ENCODE data around the gene SENP1.

SENP1 gene

DNA sequence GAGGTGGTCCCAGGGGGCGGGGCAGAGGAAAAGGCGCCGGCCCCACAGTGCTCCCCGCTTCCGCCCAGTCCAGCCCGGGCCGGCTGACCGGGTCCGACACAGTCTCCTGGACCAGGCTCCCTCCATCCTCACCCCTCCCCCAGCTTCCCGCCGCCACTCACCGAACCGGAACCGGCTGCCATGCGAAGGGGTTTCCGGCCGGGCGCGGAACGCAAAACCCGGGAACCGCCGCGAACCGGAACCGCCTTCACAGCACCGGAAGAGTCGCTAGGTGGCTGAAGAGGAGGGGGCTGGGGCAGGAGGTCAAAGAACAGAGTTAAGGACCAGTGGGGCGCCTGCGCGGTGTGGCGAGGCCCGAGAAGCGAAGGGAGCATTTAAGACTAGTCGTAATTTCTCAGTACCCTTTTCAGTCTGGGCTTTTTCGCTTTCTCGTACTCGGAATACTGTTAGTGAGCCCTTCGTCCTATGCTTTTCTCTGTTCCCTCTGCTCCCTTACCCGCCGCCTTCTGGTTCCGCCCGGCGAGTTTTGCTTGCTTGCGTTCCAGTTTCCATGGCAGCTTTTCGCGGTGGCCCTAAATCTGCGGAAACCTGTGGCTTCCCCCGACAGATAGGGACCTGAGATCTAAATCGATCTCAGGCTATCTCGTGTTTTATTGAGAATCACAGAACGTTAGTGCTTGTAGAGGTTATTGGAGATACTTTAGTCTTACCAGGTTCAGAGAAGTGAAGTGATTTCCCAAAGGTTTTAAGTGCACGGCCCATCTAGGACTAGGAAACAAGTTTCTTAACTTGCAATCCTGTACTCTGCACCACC, at the start of gene SENP1:
Gene SENP1 (minus strand): TSS at position 213 of the 814 bp plus-strand sequence. CDS start 4,607 bp downstream, outside the sequence.
- H3K27me3 ChIP-seq (ENCODE audit: insufficient read depth, insufficient read length) = no peaks in the 10 kb centered on the region
- peaks cover 2% of the 10 kb centered on the region for H3K4me1 ChIP-seq (ENCODE audit: insufficient read depth, insufficient read length)
- no peaks in the 10 kb centered on the region for H3K36me3 ChIP-seq (ENCODE audit: insufficient read depth, insufficient read length, low read length)
- H3K9me3 ChIP-seq (ENCODE audit: insufficient read depth, low read length) = no peaks in the 10 kb centered on the region
- peak; percentile 82 for DNase-seq (ENCODE audit: low read depth, low spot score)
- TF ChIP-seq YY1 (IDR thresholded peaks at IDR 0.05; ENCODE audit: insufficient read depth, insufficient read length) = no peak
- TF ChIP-seq SUZ12 (IDR thresholded peaks at IDR 0.05; ENCODE audit: extremely low read depth, insufficient read depth, insufficient read length) = no peak
- TF ChIP-seq ZNF274 (IDR thresholded peaks at IDR 0.05; ENCODE audit: low read depth, low read length) = no peak
- peak within 1 kb of the TSS; percentile 97 for H3K9ac ChIP-seq (ENCODE audit: insufficient read length, low read depth)
- H3K4me3 ChIP-seq (ENCODE audit: insufficient read length, low read depth) = peak within 1 kb of the TSS; percentile 76

DNA sequence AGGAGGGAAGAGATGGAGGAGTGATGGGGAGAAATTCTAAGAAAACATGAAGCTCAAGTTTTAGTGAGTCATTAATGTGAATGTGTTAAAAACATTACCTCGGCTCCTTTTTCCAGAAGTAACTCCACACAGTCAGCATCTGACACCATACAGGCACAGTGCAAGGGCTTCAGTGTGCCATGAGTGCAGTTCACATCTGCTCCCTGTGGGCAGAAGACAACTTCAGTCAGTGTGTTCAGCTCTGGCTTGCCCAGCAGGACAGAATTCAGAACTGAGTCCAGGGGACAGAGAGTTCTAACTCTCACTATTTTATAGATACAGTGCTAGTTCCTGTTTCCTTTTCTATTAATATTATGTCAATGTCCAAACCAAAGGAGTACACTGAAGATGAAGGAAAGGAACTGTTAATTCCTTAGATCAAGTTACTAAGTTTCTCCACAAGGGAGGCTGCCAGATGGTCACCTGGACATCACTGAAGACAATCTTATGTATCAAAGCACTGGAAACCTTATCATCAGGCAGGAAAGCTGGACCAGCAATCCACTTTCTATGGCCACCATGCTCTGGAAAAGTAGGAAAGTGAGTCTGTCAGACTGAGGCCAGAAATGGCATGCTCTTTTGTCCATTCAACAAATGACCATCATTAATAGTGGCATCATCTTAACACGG, 45.4 kb upstream of the SENP1 start:
- no peak for DNase-seq (ENCODE audit: low read depth, low spot score)
- H3K4me3 ChIP-seq (ENCODE audit: insufficient read length, low read depth) = no peak overlapping the region

DNA sequence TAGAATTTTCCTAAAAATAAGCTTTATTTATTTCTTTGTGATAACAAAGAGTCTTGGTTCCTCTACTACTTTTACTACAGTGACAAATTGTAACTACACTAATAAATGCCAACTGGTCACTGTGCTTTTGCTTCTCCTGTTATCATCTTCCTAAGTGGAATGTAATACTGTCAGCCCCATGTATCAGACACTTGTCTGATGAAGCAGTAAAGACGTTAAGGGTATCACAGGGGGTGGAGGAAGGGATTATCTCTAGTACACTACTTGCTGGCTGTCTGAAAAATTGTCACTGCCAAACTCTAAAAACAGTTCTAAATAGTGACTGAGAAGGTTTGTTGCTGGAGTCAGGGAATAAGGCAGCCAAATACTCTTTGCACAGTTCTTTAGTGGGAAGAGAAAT, 40.1 kb upstream of the SENP1 start:
- no peak for TF ChIP-seq SUZ12 (IDR thresholded peaks at IDR 0.05; ENCODE audit: extremely low read depth, insufficient read depth, insufficient read length)
- TF ChIP-seq ZNF274 (IDR thresholded peaks at IDR 0.05; ENCODE audit: low read depth, low read length) = no peak
- TF ChIP-seq YY1 (IDR thresholded peaks at IDR 0.05; ENCODE audit: insufficient read depth, insufficient read length) = no peak
- Histone ChIP-seq H3K36me3 (ENCODE audit: insufficient read depth, insufficient read length, low read length) (peaks cover 74% of the 10 kb centered on the region), H3K9ac (ENCODE audit: insufficient read length, low read depth) (no peak overlapping the region), H3K4me3 (ENCODE audit: insufficient read length, low read depth) (no peak overlapping the region), H3K9me3 (ENCODE audit: insufficient read depth, low read length) (peaks cover 14% of the 10 kb centered on the region; the same call in 1 of the 2 replicates), H3K4me1 (ENCODE audit: insufficient read depth, insufficient read length) (no peaks in the 10 kb centered on the region), H3K27me3 (ENCODE audit: insufficient read depth, insufficient read length) (no peaks in the 10 kb centered on the region)
- no peak for DNase-seq (ENCODE audit: low read depth, low spot score)

More for the DNA sequence above, 45.4 kb upstream of the SENP1 start:
- Histone ChIP-seq H3K9ac (ENCODE audit: insufficient read length, low read depth) (no peak overlapping the region), H3K9me3 (ENCODE audit: insufficient read depth, low read length) (no peaks in the 10 kb centered on the region), H3K4me1 (ENCODE audit: insufficient read depth, insufficient read length) (no peaks in the 10 kb centered on the region), H3K36me3 (ENCODE audit: insufficient read depth, insufficient read length, low read length) (peaks cover 31% of the 10 kb centered on the region), H3K27me3 (ENCODE audit: insufficient read depth, insufficient read length) (no peaks in the 10 kb centered on the region)
- TF ChIP-seq ZNF274 (IDR thresholded peaks at IDR 0.05; ENCODE audit: low read depth, low read length) = no peak
- no peak for TF ChIP-seq YY1 (IDR thresholded peaks at IDR 0.05; ENCODE audit: insufficient read depth, insufficient read length)
- TF ChIP-seq SUZ12 (IDR thresholded peaks at IDR 0.05; ENCODE audit: extremely low read depth, insufficient read depth, insufficient read length) = no peak

DNA sequence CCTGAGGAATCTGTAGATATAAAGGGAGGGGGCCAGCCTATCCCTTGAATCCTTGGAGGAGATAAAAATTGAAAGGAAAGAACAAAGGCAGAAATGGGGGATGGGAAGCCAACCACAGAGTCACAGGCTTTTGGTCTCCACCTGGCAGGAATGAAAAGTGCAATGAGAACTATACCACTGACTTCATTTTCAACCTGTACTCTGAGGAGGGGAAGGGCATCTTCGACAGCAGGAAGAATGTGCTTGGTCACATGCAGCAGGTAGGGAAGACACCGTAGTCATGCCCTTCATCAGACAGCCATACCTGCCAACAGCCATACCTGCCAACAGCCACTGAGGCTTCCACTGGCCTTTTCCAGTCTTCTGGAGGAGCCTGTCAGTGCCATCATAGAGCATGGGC, 38.0 kb upstream of the SENP1 start:
- peaks cover 77% of the 10 kb centered on the region for H3K36me3 ChIP-seq (ENCODE audit: insufficient read depth, insufficient read length, low read length)
- peaks cover 14% of the 10 kb centered on the region; the same call in 1 of the 2 replicates for H3K9me3 ChIP-seq (ENCODE audit: insufficient read depth, low read length)
- H3K4me3 ChIP-seq (ENCODE audit: insufficient read length, low read depth) = no peak overlapping the region
- TF ChIP-seq ZNF274 (IDR thresholded peaks at IDR 0.05; ENCODE audit: low read depth, low read length) = no peak
- no peak for TF ChIP-seq YY1 (IDR thresholded peaks at IDR 0.05; ENCODE audit: insufficient read depth, insufficient read length)
- TF ChIP-seq SUZ12 (IDR thresholded peaks at IDR 0.05; ENCODE audit: extremely low read depth, insufficient read depth, insufficient read length) = no peak
- H3K9ac ChIP-seq (ENCODE audit: insufficient read length, low read depth) = no peak overlapping the region
- H3K27me3 ChIP-seq (ENCODE audit: insufficient read depth, insufficient read length) = no peaks in the 10 kb centered on the region
- no peak for DNase-seq (ENCODE audit: low read depth, low spot score)
- H3K4me1 ChIP-seq (ENCODE audit: insufficient read depth, insufficient read length) = no peaks in the 10 kb centered on the region

DNA sequence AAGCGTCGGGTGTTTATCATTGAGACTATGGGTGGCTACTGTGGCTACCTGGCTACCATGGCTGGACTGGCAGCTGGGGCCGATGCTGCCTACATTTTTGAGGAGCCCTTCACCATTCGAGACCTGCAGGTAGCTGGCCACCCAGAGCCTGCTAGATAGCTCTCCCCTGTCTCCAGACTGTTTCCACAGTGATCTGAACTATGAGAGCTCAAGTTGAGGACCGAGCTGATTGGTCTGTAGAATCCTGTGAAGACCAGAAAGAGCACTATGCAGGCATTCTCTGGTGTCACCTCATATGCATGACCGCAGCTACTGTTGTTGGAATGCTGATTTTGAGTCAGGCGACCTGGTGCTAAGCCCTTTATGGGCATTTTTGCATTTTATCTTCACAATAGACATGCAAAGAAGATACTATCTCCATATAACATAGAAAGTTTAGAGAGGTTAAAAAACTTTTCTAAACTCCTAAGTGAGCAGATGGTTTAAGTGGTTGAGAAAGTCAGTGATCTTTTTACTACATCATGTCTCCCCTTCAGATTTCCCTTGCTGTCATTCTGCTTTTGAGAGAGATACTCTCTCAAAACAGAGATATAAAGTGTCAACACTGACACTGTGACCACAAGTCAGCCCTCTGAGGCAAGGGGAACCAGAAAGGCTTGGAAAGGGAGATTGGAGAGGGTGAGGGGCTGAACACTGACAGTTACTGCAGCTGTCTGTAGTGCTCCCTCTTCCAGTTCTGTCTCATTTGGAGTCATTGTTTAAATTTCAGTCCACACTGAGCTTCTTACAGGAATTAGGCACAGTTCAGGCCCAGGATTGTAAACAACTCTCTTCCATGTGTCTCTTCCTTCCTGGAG, 37.2 kb upstream of the SENP1 start:
- no peak for TF ChIP-seq YY1 (IDR thresholded peaks at IDR 0.05; ENCODE audit: insufficient read depth, insufficient read length)
- no peak for TF ChIP-seq ZNF274 (IDR thresholded peaks at IDR 0.05; ENCODE audit: low read depth, low read length)
- TF ChIP-seq SUZ12 (IDR thresholded peaks at IDR 0.05; ENCODE audit: extremely low read depth, insufficient read depth, insufficient read length) = no peak
- H3K36me3 ChIP-seq (ENCODE audit: insufficient read depth, insufficient read length, low read length) = peaks cover 84% of the 10 kb centered on the region
- H3K4me3 ChIP-seq (ENCODE audit: insufficient read length, low read depth) = no peak overlapping the region
- no peak overlapping the region for H3K9ac ChIP-seq (ENCODE audit: insufficient read length, low read depth)
- no peaks in the 10 kb centered on the region for H3K4me1 ChIP-seq (ENCODE audit: insufficient read depth, insufficient read length)
- H3K27me3 ChIP-seq (ENCODE audit: insufficient read depth, insufficient read length) = no peaks in the 10 kb centered on the region
- peak; percentile 71 for DNase-seq (ENCODE audit: low read depth, low spot score)
- peaks cover 14% of the 10 kb centered on the region; the same call in 1 of the 2 replicates for H3K9me3 ChIP-seq (ENCODE audit: insufficient read depth, low read length)

DNA sequence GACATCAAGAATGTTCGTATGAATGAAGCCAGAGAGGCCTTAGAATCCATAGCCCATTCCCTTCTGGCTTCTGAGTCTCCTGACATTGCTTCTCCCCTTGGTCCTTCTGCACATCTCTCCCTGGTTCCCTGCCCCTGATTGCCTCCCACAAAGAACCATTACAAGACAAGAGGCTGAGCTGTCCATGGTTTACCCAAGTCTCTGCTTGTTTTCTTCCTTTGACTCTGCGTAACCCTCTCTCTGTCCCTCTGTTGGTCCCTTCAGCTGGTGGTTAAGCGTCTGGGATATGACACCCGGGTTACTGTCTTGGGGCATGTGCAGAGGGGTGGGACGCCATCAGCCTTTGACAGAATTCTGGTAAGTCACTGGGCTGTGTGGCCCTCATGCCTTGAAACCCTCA, 29.1 kb upstream of the SENP1 start:
- no peaks in the 10 kb centered on the region for H3K4me1 ChIP-seq (ENCODE audit: insufficient read depth, insufficient read length)
- H3K27me3 ChIP-seq (ENCODE audit: insufficient read depth, insufficient read length) = no peaks in the 10 kb centered on the region
- no peak for DNase-seq (ENCODE audit: low read depth, low spot score)
- TF ChIP-seq SUZ12 (IDR thresholded peaks at IDR 0.05; ENCODE audit: extremely low read depth, insufficient read depth, insufficient read length) = no peak
- TF ChIP-seq YY1 (IDR thresholded peaks at IDR 0.05; ENCODE audit: insufficient read depth, insufficient read length) = no peak
- TF ChIP-seq ZNF274 (IDR thresholded peaks at IDR 0.05; ENCODE audit: low read depth, low read length) = no peak
- H3K9ac ChIP-seq (ENCODE audit: insufficient read length, low read depth) = no peak overlapping the region
- no peak overlapping the region for H3K4me3 ChIP-seq (ENCODE audit: insufficient read length, low read depth)
- peaks cover 88% of the 10 kb centered on the region for H3K36me3 ChIP-seq (ENCODE audit: insufficient read depth, insufficient read length, low read length)
- no peaks in the 10 kb centered on the region for H3K9me3 ChIP-seq (ENCODE audit: insufficient read depth, low read length)

All from NT2/D1 (cell line).